CD4-positive, alpha-beta T cell treated with Interleukin-6 for 4 hours (primary cell): ENCODE measurements around the gene MED13L.
A peak's percentile ranks its signal among the peaks of the same experiment; 100 is the strongest.

Experiments
- DNase-seq: peaks from one replicate; pipeline ENCODE4 v3.0.0-alpha.2; 2020; ENCODE audit warnings: mixed read lengths

The MED13L gene

DNA sequence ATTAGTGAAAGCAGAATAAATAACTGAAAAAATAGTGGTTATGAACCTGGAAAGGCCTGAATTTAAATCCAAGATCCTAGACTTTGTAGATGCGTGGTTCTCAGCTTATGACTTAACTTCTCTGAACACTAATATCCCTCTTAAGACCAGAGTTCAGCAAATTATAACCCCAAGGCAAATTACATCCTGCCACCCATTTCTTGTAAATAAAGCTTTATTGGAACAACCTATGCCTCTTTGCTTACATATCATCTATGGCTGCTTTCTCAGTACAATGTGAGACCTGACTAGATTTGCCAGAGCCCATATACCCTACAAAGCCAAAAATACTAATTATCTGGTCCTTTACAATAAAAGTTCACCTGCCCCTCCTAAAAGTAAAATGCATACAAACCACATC is 199.1 kb downstream of the MED13L start:
- DNase-seq = no peak

DNA sequence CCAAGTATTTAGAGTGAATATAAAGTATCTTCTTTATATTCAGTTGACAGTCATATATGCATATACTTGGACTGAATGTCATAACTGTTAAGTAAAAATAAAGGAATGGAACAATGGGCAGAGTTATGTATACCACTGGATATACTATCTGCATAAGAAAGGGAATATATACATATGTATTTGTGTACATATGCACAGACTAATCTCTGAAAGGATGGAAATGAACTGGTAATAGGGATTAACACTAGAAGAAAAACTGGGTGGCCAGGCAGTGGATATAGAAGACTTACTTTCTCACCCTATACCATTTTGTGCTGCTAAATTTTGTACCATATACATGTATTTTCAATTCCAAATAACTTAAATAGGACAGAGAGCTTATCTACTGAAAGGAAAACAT is 200.1 kb downstream of the MED13L start:
- DNase-seq = no peak

DNA sequence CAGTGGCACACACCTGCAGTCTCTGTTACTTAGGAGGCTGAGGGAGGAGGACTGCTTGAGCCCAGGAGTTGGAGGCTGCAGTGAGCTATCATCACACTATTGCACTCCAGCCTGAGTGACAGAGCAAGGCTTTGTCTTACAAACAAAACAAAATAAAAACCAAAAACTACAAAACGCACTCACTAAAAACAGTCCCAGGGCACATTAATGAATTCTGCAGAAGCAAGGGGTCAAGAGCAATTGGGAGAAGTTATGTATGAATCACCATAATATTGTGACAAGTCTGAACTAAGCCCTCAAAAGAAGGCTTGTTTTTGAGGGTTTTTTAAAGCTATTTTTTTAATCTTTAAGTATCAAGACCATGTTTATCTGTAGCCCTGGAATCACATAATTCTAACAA is 201.1 kb downstream of the MED13L start:
- no peak for DNase-seq

DNA sequence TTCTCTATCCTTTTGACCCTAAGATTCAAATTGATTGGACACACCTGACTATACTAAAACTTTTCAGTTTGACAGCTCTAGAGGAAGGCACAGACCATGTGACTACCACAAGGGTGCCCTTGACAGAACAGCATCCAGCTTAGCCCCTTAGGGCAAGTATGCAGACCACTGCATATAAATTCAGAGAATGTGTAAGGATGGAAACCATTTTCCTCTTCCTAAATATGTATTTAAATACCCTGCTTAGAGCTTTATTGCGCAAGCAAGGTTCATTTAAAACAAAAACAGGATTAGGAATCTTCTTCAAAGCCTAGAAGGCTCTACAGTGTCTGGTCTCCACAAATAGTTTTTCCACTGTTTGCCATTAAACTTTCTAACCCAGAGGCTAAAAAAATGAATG is 202.8 kb downstream of the MED13L start:
- no peak for DNase-seq

DNA sequence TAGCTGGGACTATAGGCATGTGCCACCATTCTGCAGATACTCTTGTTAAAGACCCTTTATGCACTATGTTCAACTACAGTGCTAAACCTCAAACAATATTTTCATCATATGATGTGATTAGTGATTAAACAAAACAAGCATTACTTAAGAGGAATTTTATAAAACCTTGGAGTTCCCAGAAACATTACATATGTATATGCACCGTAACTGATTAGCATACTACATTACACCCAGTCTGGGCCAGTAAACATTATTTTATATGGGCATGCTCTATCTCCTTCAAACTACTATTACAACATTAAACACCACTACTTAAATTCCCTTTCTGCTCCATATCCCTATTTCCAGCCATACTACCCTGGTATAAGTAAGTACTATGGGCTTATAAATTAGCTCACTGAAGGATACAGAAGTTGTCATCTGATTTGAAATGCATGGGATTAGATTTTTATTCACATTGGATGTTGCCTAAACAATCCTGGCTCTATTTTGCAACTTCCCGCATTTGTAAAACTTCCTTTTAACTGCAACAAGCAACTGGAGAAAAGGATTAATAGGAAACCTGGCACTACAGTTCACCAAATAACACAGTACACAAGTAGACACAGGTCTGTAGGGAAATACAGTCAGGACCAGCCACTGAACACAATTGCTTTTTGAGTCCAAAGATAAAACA is 205.8 kb downstream of the MED13L start:
- DNase-seq = no peak

DNA sequence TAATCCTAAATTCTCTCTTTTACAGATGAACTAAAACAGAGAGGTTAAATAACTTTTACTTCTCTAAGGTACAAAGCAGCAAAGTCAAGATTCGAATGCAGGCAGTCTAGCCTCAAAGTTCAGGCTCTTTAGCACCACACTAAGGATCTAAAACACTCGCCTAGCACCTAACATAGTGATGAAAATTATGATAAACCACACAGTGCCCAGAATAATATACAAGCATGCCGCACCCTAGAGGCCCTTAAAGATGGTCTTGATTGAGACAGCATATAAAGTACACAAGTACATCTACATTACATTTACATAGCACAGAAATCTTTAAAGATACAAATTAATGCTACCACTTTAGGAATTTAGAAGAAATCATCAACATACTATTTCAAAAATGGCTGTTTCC is 207.0 kb downstream of the MED13L start:
- DNase-seq = no peak

DNA sequence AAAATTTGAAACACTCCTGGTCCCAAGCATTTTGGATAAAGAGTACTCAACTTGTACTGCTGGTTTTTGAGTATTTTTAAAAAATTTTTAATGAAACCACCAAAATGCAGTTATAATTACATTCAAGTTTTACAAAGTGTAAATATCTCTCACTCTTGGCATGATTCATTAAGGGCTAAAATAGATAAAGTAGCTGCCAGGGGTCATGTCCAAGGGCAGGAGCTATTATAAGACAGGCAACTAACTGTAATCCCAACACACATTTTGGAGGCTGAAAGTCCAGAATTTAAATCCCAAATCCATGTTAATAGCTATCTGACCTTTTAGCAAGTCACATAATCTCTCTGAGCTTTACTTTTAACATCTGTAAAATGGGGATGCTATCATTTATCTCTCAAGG is 207.6 kb downstream of the MED13L start:
- DNase-seq = no peak

DNA sequence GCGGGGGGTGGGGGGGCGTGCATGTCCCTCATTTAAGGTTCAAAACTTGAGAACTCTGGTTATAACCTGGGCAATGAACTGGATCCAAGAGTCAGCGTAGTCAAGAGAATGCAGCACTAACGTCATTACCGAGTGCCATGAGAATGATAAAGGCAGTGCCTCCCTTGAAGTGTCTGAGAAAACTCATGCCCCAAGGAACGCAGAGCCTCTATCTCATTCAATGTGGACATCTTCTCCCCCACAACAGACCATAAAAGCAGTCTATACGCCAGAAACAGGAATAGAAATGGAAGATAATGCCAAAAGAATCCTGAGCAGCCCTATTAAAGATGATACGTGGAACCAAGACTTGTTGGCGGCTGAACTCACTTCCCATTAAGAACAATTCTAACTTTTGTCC is 208.6 kb downstream of the MED13L start:
- no peak for DNase-seq

DNA sequence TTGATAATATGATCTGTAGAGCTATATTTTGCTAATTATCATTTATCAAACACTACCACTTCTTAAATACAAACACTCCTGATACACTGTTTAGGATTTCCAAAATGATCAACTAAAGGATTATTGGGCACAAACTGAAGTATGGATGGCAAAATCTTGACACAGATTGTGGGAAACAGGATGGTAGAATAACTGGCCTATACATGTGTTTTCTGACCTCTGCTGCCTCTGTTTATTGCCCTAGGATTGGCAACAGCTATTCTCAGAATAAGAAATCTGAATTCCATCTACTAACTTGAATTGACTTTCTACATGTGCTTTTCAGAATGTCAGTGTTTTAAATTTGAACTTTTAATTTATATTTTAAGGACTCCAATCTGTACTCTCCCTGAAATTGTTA is 209.1 kb downstream of the MED13L start:
- no peak for DNase-seq

DNA sequence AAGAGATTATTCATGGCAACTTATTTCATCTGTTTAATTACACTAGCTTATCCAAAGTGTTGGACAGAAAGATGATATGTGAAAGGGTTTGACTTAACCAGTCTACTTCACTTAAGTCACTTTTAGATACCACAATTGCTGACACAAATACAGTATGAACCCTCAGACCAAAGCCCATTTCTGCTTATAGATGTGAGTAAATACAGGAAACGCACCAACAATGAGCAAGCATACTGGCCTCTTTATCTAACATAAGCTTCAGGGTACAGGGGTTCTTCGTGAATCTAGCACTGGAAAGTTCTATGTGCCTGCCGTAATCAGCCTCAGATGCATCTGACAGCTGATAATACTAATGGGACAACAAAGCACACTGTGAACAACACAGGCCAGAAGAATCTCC is 209.6 kb downstream of the MED13L start:
- no peak for DNase-seq

DNA sequence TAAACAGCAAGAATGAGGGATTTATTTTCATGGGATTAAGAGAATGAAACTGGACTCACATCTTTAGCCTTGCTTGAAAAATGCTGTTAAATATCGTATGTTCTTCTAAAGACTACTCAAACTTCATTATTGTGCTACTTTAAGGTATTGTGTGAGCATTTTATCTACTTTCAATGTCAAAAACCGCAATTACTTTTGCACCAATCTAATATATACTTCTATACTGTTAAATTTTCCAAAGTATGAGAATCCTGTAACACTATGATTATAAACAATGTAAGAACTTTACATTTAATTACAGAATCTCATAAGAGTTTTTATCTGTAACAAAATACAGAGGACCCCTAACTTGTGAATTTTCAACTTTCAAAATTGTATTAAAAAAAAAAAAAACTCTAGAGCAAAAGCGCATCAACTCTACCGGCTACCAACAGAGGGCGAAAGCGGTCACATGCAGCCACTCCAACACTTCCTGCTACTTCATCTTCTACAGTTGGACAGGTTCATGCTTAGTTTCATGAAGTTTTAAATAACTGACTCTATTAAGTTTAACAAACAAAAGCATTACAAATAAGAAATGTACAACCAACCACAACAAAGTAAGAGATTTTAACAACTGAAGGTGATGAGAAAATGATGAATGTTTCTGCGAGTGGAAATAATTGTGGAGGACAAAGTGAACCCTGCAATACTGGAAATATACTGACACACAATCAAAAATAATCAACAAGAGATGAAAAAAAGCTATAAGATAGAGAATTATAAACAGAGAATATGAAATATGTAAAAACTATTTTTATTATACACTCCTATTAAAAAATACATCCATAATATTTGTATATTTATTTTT is 210.9 kb downstream of the MED13L start:
- peak; percentile 68 for DNase-seq

DNA sequence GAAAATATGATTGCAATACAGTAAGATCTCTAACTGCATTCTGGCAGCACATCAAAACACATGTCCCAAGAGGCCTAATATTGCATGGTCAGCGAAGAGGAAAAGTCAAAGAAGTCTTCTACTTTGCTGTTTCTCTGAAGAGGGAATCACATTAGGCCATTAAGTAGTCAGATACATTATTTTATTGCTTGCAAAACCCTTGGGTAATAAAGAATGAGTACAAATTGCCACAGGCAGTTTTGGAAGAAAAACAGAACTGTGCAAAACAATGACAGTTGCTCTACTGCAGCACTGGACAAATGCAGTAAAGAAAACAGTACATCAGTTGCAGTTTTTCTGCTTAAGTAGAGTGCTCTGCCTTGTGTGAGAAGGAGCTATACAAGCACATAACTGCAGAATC is 211.9 kb downstream of the MED13L start:
- no peak for DNase-seq

DNA sequence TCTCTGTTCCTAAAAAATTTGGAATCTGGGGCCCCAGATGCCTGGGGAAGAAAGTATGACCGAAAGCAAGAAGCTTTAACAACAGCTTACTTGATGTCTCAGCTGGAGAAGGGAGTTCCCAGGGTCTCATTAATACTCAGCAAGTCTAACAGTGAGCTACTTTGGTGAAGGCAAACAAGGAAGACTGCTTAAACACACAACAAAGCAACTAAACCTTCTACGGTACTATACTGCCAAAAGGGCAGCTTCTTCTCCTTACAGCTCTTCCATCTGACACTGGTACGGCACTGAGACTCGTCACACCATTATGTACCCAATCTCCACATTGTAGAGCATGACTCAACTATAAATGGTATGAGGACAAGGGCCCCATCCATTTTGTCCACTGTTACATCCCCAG is 213.0 kb downstream of the MED13L start:
- no peak for DNase-seq

DNA sequence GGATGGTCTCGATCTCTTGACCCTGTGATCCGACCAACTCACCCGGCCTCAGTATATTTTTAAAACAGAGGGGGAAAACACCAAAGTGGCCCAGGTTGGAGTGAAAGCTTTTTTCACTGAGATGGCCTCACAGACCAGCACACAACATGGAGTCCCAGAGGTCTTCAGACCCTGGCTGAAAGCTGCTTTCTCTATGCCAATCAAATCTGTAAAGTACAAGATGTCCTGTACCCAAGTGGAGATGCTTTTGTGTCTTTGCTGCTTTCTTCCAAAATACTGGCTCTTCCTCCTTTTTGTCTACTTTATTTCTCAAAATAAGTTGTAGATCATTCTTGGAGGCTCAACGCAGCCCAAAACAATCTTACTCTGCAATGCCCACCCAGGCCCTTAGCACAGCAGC is 214.8 kb downstream of the MED13L start:
- DNase-seq = no peak

DNA sequence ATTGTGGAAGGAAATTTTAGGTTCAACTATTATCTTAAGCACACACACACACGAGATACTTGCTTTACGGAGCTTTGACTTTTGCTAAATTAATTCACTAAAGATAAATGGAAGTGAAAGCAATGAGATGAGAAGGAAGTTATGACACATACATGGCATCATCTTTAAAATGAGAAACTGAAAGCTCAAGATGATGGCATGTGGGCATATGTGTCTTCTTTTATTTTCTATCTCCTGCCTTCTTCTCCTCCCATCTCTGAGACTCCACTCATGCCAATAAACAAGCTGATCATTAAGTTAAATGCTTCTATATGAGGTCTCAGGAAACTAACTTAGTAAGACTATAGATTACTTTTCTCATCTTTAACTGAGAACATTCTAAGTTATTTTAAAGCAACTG is 216.7 kb downstream of the MED13L start:
- no peak for DNase-seq

DNA sequence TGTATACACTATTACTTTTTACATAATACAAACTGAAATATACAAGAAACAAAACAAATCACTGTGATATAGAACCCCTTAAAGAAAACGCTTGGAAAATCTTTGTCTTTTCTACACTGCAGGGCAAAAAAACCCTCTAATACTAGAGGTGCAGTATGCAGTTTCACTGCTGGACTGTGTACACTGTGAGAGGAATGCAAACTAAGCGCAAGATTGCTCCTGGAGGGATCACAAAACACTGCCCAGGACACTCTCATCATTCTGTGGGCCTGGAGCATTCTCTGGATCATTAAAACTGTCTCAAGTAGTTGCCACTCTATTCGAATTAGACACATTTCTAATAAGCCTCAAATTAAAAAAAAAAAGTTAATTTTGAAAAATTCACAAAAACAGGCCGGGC is 217.6 kb downstream of the MED13L start:
- DNase-seq = no peak

DNA sequence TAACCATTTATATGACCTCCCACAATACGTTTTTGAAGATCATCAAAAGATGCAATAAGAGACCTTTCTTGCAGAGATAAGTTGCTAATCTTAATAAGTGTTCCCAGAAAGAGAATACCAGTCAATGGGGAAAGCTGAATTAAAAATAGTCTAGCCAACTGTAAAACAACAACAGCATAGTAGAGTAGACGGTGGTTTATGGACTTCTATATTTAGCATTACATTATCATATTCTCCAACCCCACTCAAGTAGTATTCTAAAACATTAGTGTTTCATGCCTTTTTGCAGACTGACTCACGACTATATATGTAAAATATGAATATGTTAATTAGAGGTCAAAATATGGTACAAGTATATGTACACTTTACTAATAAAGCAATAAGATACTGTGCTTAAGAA is 218.9 kb downstream of the MED13L start:
- DNase-seq = no peak

DNA sequence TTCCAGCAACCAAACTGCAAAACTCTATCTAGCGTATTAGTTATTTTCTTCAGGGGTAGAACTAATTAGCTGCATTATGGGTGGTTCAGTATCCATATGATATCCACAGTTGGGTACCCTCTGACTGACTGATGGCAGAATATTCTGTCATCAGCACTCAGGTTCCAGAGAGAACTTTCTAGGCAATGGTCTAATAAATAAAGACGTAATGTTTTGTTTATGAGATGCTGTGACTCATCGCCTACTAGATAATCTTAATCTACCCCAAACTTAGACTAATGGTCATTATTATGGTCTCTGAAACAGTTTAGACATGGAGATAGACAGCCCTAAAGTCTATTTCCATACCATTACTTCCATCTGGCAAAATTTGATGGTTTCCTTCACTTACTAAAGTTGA is 220.1 kb downstream of the MED13L start:
- DNase-seq = no peak

DNA sequence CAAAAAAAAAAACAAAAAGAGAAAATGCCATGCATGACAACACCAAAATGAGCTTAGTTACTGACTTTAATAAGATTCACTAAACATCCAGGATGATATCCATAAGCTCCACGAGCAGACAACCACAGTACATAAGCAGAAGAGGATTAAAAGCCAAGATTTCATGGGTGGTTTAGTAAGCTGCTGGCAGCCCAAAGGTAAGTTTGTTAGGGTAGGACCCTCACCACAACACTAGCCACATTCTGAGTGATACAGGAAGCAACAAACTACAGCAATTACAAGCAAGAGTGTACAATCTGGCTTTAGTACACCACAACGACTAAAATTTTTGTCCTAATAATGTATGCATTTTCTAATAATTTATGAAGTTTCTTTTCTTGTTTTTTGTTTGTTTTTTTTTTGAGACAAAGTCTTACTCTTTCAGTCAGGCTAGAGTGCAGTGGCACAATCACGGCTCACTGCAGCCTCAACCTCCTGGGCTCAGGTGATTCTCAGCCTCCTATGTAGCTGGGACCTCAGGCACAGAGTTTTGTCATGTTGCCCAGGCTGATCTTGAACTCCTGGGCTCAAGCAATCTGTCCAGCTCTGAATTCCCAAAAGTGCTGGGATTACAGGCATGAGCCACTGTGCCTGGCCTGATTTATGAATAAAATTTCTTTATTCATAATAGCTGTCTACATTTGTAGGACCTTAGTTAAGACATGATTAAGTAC is 221.4 kb downstream of the MED13L start:
- no peak for DNase-seq

DNA sequence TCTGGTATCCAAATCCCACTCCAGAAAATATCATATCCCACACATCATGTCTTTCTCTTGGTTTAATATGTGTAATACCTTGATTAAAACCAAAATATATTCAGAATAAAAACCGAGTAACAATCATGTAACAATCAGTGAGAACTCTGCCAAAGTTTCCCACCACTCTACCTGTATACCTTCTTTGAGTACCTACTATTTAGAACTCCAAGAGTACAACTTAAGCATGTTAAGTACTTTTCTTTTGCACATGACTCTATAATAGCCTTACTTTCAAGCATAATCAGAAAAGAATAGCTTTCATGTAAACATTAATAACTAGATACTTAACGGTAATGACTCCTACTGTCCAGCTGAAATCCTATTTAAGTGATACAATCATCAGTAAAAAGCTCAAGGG is 223.2 kb downstream of the MED13L start:
- DNase-seq = no peak

DNA sequence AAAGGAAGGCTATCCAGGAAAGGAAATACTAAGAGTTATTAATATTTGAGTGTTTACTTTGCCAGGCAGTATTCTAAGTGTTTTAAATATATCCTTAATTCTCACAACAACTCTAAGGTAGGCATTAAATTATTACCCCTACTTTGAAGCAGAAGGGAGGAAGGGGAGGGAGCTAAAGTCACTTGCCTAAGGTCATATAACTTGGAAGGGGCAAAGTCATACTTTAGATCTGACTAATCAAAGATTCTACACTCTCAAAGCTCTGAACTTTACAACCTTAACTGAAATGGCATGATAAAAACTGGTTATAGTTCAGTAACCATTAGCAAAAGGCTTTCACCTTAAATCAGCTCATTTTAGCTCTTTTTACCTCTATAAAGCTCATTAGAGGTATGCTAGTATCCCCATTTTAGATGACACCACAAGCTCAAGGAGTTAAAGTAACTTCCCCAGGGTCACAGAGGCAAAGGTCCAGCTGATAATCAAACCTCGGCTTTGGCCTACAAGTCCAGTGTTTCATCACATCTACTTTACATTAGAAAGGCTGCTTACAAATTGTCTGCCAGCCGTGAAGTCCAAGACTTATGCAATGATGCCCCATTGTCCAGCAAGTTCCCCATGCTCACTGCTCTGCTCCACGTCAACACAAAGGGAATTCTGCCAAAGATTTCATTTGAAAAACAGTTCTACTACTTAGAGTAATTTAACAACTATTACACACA is 223.9 kb downstream of the MED13L start:
- no peak for DNase-seq

DNA sequence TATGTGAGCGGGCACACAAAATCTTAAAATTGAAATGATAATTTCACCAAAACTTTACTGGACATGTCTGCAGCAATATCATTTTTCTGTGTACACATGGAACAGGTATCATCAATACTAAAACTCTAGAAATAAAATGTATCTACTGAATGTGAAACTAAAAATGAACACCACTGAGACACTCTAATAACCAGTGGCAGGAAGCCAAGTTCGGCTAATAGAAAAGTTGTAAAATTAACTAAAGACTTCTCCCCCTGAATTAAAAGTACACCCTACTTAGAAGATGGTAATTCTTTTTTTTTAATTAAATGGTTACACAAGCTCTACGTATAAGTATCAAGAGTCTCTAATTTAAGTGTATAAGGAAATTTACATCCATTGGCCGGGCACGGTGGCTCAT is 227.2 kb downstream of the MED13L start:
- no peak for DNase-seq

DNA sequence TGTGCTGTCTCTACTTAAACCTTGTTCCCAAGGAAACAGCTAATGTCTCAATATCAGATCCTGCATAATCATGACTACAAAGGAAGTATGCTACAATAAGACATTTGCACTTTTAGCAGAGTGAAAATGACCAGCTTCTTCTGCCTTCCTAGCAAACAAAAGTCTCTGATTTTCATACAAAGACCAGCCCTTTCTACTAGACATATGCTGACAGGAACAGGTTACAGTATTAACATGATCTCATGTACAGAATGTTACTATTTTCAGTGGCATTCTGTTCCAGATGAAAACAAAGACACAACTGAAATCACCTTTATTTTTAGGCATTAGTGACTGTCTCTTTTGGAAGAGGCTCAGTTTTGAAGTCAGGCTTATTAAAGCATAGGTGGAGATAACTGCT is 228.6 kb downstream of the MED13L start:
- DNase-seq = no peak
